SK-N-SH treated with all-trans-retinoic acid at 6 μM for 48 hours (cell line): ENCODE measurements around the gene GPR42.

Experiments used
- ARNTL ChIP-seq: fragments of 450-650 bp; formaldehyde crosslinking; IDR thresholded peaks from 2 replicates; pipeline ENCODE4 v1.5.0; 2020; ENCODE audit warnings: low read depth, mild to moderate bottlenecking, moderate library complexity, borderline replicate concordance
- BACH2 ChIP-seq: fragments of 250-450 bp; sonication (Bioruptor Pico); IDR thresholded peaks from 2 replicates; pipeline ENCODE4 v1.9.0; 2021; ENCODE audit warnings: mild to moderate bottlenecking, borderline replicate concordance
- CSDC2 ChIP-seq: fragments of 250-450 bp; sonication (Bioruptor Pico); IDR thresholded peaks from 2 replicates; pipeline ENCODE4 v1.5.0; 2020; ENCODE audit warnings: mild to moderate bottlenecking, moderate library complexity
- TCF4 ChIP-seq: fragments of 250-450 bp; sonication (Bioruptor Pico); IDR thresholded peaks from 2 replicates; pipeline ENCODE4 v1.8.0; 2021; ENCODE audit warnings: mild to moderate bottlenecking, moderate library complexity, borderline replicate concordance
- ZFP3 ChIP-seq: fragments of 250-450 bp; sonication (Bioruptor Pico); IDR thresholded peaks from 2 replicates; pipeline ENCODE4 v1.5.0; 2020; ENCODE audit warnings: mild to moderate bottlenecking, moderate library complexity
- ZNF565 ChIP-seq: fragments of 450-650 bp; formaldehyde crosslinking; conservative IDR thresholded peaks from 2 replicates; pipeline ENCODE4 v1.5.0; 2020; ENCODE audit warnings: low read depth, mild to moderate bottlenecking, moderate library complexity
- ZNF70 ChIP-seq: fragments of 450-650 bp; formaldehyde crosslinking; IDR thresholded peaks from 2 replicates; pipeline ENCODE4 v1.5.0; 2020; ENCODE audit warnings: mild to moderate bottlenecking, moderate library complexity
- ZNF8 ChIP-seq: fragments of 450-650 bp; formaldehyde crosslinking; IDR thresholded peaks from 2 replicates; pipeline ENCODE4 v1.5.0; 2020; ENCODE audit warnings: mild to moderate bottlenecking, moderate library complexity
- TF ChIP-seq, protein P1 (sequence below): fragments of 250-450 bp; sonication (Bioruptor Pico); IDR thresholded peaks from 2 replicates; pipeline ENCODE4 v1.8.0; 2020; ENCODE audit warnings: mild to moderate bottlenecking, moderate library complexity, borderline replicate concordance
- TF ChIP-seq, protein P2 (sequence below): fragments of 250-450 bp; sonication (Bioruptor Pico); IDR thresholded peaks from 2 replicates; pipeline ENCODE4 v1.8.0; 2021; ENCODE audit warnings: low read depth, mild to moderate bottlenecking, moderate library complexity, borderline replicate concordance
- TF ChIP-seq, protein P3 (sequence below): fragments of 250-450 bp; sonication (Bioruptor Pico); IDR thresholded peaks from 2 replicates; pipeline ENCODE4 v1.5.1; 2020; ENCODE audit warnings: low read depth, mild to moderate bottlenecking, moderate library complexity

DNA sequence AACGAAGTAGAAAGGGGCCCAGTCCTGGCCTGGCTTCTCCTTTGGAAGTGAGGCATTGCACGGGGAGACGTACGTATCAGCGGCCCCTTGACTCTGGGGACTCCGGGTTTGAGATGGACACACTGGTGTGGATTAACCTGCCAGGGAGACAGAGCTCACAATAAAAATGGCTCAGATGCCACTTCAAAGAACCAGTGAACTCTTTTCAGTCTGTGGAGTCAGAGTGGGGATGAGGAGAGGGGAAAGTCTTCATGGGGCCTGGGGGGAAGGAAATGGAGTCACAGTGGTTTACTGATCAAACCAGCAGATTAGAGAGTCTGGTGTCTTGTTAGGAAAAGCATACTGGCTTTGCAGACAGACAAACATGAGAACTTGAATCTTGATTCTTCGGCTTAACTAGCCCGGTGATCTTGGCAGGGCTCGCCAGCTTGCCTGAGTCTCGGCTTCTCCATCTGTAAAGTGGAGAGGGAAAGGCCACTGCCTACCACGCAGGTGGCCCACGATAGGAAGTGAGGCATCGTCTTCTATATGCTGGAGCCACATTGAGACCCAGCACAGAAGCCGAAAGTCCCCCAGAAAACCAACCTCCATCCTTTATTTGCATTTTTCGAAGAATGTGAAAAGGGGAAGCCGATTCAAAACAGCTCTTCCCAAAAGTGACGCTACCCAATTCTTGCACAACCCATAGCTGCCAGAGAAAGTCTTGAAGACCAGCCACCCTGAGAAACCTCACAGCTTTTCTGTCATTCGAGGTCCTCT is 23.5 kb upstream of the GPR42 start, which contains the start of gene FFAR1:
- TF ChIP-seq, protein P1, sequence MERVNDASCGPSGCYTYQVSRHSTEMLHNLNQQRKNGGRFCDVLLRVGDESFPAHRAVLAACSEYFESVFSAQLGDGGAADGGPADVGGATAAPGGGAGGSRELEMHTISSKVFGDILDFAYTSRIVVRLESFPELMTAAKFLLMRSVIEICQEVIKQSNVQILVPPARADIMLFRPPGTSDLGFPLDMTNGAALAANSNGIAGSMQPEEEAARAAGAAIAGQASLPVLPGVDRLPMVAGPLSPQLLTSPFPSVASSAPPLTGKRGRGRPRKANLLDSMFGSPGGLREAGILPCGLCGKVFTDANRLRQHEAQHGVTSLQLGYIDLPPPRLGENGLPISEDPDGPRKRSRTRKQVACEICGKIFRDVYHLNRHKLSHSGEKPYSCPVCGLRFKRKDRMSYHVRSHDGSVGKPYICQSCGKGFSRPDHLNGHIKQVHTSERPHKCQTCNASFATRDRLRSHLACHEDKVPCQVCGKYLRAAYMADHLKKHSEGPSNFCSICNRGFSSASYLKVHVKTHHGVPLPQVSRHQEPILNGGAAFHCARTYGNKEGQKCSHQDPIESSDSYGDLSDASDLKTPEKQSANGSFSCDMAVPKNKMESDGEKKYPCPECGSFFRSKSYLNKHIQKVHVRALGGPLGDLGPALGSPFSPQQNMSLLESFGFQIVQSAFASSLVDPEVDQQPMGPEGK (CRISPR knock-in tag), result no peak
- TF ChIP-seq, protein P2, sequence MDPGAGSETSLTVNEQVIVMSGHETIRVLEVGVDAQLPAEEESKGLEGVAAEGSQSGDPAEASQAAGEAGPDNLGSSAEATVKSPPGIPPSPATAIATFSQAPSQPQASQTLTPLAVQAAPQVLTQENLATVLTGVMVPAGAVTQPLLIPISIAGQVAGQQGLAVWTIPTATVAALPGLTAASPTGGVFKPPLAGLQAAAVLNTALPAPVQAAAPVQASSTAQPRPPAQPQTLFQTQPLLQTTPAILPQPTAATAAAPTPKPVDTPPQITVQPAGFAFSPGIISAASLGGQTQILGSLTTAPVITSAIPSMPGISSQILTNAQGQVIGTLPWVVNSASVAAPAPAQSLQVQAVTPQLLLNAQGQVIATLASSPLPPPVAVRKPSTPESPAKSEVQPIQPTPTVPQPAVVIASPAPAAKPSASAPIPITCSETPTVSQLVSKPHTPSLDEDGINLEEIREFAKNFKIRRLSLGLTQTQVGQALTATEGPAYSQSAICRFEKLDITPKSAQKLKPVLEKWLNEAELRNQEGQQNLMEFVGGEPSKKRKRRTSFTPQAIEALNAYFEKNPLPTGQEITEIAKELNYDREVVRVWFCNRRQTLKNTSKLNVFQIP (CRISPR knock-in tag), result no peak
- TF ChIP-seq ZNF70 (CRISPR knock-in tag) (no peak), CSDC2 (no peak), ARNTL (CRISPR knock-in tag) (no peak), TCF4 (CRISPR knock-in tag) (no peak), ZFP3 (CRISPR knock-in tag) (no peak), ZNF8 (CRISPR knock-in tag) (no peak), BACH2 (CRISPR knock-in tag) (no peak), ZNF565 (CRISPR knock-in tag) (no peak)
- TF ChIP-seq, protein P3, sequence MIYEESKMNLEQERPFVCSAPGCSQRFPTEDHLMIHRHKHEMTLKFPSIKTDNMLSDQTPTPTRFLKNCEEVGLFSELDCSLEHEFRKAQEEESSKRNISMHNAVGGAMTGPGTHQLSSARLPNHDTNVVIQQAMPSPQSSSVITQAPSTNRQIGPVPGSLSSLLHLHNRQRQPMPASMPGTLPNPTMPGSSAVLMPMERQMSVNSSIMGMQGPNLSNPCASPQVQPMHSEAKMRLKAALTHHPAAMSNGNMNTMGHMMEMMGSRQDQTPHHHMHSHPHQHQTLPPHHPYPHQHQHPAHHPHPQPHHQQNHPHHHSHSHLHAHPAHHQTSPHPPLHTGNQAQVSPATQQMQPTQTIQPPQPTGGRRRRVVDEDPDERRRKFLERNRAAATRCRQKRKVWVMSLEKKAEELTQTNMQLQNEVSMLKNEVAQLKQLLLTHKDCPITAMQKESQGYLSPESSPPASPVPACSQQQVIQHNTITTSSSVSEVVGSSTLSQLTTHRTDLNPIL (CRISPR knock-in tag), result no peak
